GM04503 (cell line): ENCODE data around the gene ALPI.
"Not testable (repeated sequence)": the region's sequence is repeated elsewhere in the genome, so short reads cannot be mapped to it uniquely, and the experiment has no call there.

ENCODE experiments used
- DNase-seq: peaks from one replicate; pipeline ENCODE4 v3.0.0-alpha.2; 2012; ENCODE audit warnings: low read depth

Gene ALPI

DNA sequence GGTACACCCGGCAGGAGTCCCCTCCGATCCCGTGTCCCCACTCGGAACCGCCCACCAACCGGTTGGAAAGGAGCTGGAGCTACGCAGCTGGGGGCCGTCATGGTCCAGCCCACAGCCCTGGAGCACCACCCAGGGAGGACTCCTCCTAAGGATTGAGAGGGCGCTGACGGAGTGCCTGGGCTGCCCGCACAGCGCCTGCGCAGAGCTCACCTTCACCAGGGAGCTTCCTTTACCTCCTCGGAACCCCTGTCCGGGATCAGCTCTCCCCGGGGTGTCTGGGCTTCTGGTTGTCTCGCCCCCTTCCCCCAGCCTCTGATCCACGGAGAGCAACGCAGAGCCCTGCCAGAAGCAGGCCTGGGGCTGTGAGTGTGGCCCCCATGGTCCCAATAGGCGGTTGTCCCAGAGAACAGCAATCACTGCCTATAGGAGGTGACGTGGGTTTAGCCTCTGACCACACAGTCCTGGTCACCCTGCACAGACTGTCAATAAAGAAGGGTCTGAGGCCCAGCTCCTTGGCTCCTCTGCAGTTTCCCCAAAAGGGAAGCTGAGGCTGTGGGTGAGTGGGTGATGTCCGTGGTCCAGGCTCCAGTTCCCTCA is 34.7 kb upstream of the ALPI start:
- no peak for DNase-seq

GRCh38 chr2:232422051-232422450 is 33.9 kb upstream of the ALPI start:
- no peak for DNase-seq

DNA sequence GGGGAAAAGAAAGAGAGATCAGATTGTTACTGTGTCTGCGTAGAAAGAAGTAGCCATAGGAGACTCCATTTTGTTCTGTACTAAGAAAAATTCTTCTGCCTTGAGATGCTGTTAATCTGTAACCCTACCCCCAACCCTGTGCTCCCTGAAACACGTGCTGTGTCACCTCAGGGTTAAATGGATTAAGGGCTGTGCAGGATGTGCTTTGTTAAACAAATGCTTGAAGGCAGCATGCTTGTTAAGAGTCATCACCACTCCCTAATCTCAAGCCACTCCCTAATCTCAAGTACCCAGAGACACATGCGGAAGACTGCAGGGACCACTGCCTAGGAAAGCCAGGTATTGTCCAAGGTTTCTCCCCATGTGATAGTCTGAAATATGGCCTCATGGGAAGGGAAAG is 33.0 kb upstream of the ALPI start:
- DNase-seq = not testable (repeated sequence)

- not testable (repeated sequence) for DNase-seq
Measured at GRCh38 chr2:232423407-232423806, 32.5 kb upstream of the ALPI start.

DNA sequence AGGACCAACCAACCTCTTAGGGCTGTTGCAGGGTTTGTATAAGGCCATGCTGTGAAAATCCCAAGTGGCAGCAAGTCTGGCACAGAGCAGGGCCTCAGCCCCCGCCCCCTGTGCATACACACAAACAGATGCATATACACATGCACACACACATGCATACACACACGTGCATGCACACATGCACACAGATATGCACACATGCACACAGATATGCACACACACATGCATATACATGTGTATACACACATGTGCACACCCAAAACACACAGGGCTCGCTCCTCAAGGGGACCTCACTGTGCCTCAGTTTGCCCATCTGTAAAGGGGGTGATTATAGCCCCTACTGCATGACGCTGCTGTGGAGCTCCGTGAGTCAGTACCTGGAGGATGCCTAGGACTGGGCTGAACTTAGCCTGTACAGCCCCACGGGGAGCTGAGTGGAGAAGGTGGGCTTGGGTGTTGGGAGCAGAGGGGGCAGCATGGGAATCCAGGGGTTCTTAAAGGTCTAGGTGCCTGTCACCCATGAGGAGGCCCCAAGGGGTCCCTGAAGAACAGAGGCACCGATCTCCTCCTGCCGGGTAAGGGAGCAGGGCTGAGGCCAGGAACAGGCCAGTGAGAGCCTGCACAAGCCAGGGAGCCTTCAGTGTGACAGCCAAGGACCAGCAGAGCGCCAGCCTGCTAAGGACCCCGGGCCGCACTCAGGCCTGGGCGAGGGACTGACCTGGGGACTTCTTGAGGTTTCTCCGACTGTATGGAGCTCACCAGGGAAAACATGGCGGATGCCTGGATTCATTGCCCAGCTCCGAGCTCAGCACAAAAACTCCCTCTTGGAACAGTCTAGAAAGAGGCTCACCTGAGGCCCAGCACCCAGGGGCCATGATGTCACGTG is 24.0 kb upstream of the ALPI start:
- no peak for DNase-seq

GRCh38 chr2:232432598-232433184 is 23.3 kb upstream of the ALPI start:
- DNase-seq = no peak

DNA sequence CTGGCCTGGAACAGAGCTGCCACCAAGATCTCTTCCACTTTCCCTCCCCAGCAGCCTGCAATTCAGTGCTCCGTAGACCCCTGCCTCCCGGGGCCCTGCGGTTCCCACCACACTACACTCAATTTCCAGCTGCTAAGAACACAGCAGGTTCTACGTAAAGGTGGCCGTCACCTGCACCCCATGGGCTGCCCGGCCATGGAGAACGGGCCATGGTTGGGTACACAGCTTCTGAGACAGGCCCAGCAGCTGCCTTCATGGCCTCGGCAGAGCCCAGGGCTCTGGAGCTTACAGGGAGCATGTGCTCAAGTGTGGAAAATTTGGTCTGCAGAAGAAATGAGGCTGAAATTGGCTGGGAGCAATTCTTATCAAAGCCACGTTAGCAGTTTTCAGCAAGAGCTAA is 22.3 kb upstream of the ALPI start:
- not testable (repeated sequence) for DNase-seq

DNA sequence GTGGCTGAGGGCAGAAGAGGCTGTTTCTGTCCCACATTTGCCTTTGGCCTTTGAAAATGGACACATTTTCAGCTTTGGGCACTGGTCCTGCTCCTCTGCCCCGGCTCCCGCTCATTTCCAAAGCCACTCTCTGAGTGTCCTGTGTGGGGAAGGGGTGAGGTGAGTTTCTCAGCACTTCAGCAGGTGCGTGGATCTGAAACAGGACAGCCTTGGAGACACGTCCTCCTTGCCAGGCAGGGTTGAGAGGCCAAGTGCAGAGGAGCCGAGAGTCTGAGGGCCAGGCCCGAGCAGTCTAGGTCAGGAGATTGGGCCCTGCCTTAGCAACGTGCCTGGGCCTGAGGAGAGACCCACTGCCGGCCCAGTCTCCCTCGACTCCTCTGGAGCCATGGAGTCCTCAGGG is 21.9 kb upstream of the ALPI start:
- DNase-seq = no peak

GRCh38 chr2:232434563-232435374 is 21.2 kb upstream of the ALPI start:
- no peak for DNase-seq

- no peak for DNase-seq
Measured at GRCh38 chr2:232435375-232435648, 20.6 kb upstream of the ALPI start.

GRCh38 chr2:232435805-232436204 is 20.1 kb upstream of the ALPI start:
- DNase-seq = no peak

DNA sequence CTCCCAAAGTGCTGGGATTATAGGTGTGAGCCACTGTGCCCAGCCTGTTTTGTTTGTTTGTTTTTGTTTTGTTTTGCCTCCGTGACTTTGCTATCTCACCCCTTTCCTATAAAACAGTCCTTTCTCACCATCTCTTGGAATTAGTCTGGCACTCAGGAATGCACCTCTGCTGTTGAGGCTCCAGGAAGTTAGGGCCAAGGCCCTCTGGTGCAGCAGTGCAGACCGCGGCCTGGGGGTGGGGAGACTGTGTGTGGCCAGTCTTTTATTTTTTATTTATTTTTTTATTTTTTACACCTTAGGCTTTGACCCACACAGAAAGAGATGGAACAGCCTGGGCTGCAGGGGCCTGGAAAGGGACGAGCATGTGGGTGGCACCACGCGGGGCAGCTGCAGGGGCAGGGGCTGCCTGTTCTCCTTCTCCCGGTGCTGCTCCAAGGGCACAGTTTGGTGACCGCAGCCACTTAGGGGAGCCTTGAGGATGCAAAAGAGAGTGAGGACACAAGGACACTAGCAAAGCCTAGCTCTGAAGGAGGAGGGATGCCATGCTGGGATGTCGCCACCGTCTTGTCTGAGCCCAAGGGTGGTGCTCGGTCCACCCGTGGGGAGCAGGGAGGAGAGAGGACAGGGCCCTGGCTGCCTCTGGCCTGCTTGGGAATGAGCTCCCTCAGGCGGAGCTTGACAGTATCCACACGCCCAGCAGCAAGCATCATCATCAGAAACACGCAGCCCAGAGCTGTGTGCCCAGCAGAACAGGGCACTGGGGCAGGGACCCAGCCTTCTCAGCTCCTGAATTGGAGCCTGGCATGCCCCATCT is 19.4 kb upstream of the ALPI start:
- DNase-seq = no peak

DNA sequence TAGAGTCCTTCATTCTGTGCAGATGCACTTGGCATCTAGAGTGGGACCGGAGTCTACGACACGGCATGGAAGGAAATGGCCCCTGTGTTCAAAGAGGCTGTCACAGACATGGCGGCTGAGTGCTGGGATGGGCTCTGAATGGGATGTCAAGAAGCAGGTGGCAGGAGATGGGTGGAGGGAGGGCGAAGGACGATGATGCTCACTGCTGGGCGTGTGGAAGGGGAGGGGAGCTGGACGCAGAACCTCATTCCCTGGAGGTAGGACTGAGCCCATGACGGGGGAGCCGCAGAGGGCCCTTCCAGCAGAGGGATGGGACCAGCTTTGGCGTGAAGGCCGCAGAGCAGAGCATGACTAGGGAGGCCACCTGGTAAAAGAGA is 18.8 kb upstream of the ALPI start:
- no peak for DNase-seq

DNA sequence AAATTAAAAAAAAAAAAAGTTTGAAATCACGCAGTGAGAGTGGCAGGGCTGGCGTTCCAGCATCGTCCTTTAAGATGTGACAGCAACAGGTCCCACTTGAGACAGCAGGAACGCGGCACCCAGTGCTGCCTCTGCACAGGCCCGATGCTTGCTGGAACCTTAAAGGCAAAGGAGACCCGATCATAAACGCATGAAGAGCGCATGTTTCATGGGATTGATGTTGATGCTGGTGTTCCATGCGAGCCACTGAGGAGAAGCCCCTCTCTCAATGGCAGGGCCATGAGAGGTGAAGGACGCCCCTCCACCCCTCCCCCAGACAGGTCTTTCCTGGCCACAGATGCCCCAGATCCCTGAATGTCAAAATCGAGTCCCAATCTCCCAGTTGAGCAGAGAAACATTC is 17.9 kb upstream of the ALPI start:
- DNase-seq = no peak

- DNase-seq = no peak
Measured at GRCh38 chr2:232438951-232439757, 16.8 kb upstream of the ALPI start.

DNA sequence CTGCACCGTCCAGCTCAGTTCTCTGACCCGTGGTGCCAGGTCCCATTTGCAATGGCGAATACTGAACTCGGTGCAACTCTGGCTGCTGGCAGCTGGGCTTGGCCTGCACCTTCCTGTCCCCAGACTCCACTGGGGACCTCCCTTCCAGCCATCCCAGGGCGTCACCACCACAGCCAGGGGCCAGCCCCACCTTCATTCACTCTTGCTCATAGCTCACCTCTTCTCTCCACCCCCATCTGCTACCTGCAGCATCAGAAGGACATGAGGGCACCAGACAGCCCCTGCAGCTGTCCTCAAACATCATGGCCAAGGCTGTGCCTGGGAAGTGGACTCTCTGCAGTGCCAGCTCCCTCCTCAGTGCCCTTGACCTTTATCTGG is 16.2 kb upstream of the ALPI start:
- DNase-seq = no peak

DNA sequence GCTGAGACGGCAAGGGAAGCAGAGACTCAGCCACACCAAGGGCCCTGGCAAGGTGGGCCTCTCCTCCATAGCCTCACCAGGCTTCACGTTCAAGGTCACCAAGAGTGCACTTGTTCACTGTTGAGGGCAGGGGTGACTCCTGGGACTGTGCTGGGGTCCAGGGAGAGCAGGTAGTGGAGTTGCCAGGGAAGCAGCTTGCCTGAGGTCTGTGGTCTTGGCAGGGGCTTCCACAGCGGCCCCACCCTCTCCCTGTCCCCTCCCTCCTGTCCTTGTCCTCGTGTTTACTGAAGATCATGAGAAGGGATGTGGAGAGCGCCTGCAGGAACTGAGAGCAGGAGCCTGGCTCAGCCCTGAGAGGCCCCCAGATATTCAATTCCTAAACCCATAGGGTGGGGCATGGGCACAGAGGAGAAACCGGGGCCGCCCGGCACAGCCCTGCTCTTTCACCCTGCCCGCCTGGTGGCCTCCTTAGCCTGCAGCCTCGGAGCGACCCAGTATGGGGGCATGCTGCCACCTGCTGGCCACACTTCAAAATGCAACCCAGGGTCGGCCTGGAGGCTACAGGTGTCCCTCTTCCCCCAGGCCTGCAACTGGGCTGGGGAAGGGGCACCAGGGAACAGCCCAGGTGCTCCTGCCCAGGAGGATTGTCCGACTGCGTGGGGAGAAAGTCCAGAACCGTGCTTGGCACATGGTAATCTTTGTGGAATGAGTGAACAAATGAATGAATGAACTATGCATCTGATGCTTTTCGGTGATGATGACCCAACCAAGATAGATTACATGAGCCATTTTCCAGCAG is 15.5 kb upstream of the ALPI start:
- not testable (repeated sequence) for DNase-seq

GRCh38 chr2:232441147-232441651 is 14.8 kb upstream of the ALPI start:
- DNase-seq = no peak

GRCh38 chr2:232441922-232442321 is 14.0 kb upstream of the ALPI start:
- not testable (repeated sequence) for DNase-seq

- not testable (repeated sequence) for DNase-seq
Measured at GRCh38 chr2:232442431-232442830, 13.5 kb upstream of the ALPI start.
